SH-SY5Y (cell line): ENCODE data around the gene SYAP1.

ENCODE experiments used
- GATA2 ChIP-seq: IDR thresholded peaks from 2 replicates; pipeline ENCODE4 v1.6.1; 2011; ENCODE audit warnings: mild to moderate bottlenecking, low read depth, low read length
- GATA3 ChIP-seq: IDR thresholded peaks from 2 replicates; pipeline ENCODE4 v1.6.1; 2011; ENCODE audit warnings: low read depth, mild to moderate bottlenecking, low read length, moderate library complexity

GRCh38 chrX:16770970-16771482, 51.6 kb downstream of the SYAP1 start:
- no peak for TF ChIP-seq GATA2
- TF ChIP-seq GATA3 = no peak
